Thoracic aorta (tissue), 2 donors: ENCODE measurements around the gene HIC1. TPM values are rescaled to one million over a fixed set of nuclear protein-coding genes. Genes with fewer than 3 reads are reported as not detected.

Experiments used
- ATAC-seq: fragments of 150-250 bp; one replicate; pipeline ENCODE4 v1.8.0; 2017; ENCODE audit warnings: low read depth; ENCODE audit not compliant: insufficient number of reproducible peaks, low FRiP score
- DNase-seq: peaks from one replicate; pipeline ENCODE4 v3.0.0-alpha.2; 2020; ENCODE audit warnings: low spot score
- H3K27ac ChIP-seq, 2 donors: fragments of 200-600 bp; sonication (generic); 1 replicate in 1 of 2; 2 replicates in 1 of 2; pipeline ENCODE4 v1.5.1; 2016; ENCODE audit warnings: mild to moderate bottlenecking in 2 of 2, moderate library complexity in 2 of 2
- H3K27me3 ChIP-seq: fragments of 200-600 bp; sonication (generic); replicated peaks from 2 replicates; pipeline ENCODE4 v1.6.0; 2016; ENCODE audit warnings: mild to moderate bottlenecking; ENCODE audit not compliant: insufficient read depth
- H3K36me3 ChIP-seq: fragments of 200-600 bp; sonication (generic); one replicate; pipeline ENCODE4 v1.5.1; 2016
- H3K4me1 ChIP-seq, 2 donors: fragments of 200-600 bp; sonication (generic); 1 replicate in 1 of 2; 2 replicates in 1 of 2; pipeline versions ENCODE4 v1.5.1 to v1.6.0; 2016; ENCODE audit warnings: low read depth in 2 of 2, mild to moderate bottlenecking in 1 of 2; ENCODE audit not compliant: control insufficient read depth in 1 of 2
- H3K4me3 ChIP-seq: fragments of 200-600 bp; sonication (generic); 2 replicates; pipeline ENCODE4 v1.5.1; 2016; ENCODE audit warnings: mild to moderate bottlenecking
- H3K9me3 ChIP-seq: fragments of 200-600 bp; sonication (generic); 2 replicates; pipeline ENCODE4 v1.5.1; 2016
- total RNA-seq, 2 donors: library from RNA; depleted of rRNA; stranded (reverse); fragments of >200 nt; gene quantifications; one replicate each; pipeline versions ENCODE4 v1.1.0 to v1.2.3, GENCODE V29; 2016
- TF ChIP-seq, protein P1 (sequence below): fragments of 200-600 bp; sonication (generic); IDR thresholded peaks from one replicate; pipeline ENCODE4 v1.5.1; 2019; ENCODE audit warnings: antibody characterized with exemption

The HIC1 gene
- total RNA-seq, 2 donors from 2014 or later = 38.3 to 53.9 TPM

DNA sequence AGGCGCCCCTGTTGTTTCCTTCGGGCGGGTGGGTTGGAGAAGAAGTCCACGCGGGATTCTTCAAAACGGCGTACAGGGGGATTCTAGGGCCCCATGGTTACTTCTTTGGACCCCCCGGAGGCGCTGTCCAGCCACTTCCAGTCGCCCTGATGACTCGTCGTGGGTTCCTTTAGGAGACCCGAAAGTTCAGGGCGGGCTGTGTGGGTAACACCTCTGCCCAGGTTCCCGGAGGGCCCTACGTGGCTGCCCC, 716 bp upstream of the HIC1 start:
- no peak for ATAC-seq
- Histone ChIP-seq H3K27me3 (no peaks in the 10 kb centered on the region), H3K36me3 (no peaks in the 10 kb centered on the region), H3K9me3 (no peaks in the 10 kb centered on the region), H3K4me1 (peaks cover 24 to 41% of the 10 kb centered on the region in 2 donors), H3K4me3 (peak overlapping the region; percentile 82), H3K27ac (no peak overlapping the region)
- TF ChIP-seq, protein P1, sequence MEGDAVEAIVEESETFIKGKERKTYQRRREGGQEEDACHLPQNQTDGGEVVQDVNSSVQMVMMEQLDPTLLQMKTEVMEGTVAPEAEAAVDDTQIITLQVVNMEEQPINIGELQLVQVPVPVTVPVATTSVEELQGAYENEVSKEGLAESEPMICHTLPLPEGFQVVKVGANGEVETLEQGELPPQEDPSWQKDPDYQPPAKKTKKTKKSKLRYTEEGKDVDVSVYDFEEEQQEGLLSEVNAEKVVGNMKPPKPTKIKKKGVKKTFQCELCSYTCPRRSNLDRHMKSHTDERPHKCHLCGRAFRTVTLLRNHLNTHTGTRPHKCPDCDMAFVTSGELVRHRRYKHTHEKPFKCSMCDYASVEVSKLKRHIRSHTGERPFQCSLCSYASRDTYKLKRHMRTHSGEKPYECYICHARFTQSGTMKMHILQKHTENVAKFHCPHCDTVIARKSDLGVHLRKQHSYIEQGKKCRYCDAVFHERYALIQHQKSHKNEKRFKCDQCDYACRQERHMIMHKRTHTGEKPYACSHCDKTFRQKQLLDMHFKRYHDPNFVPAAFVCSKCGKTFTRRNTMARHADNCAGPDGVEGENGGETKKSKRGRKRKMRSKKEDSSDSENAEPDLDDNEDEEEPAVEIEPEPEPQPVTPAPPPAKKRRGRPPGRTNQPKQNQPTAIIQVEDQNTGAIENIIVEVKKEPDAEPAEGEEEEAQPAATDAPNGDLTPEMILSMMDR = no peak
- no peak for DNase-seq

DNA sequence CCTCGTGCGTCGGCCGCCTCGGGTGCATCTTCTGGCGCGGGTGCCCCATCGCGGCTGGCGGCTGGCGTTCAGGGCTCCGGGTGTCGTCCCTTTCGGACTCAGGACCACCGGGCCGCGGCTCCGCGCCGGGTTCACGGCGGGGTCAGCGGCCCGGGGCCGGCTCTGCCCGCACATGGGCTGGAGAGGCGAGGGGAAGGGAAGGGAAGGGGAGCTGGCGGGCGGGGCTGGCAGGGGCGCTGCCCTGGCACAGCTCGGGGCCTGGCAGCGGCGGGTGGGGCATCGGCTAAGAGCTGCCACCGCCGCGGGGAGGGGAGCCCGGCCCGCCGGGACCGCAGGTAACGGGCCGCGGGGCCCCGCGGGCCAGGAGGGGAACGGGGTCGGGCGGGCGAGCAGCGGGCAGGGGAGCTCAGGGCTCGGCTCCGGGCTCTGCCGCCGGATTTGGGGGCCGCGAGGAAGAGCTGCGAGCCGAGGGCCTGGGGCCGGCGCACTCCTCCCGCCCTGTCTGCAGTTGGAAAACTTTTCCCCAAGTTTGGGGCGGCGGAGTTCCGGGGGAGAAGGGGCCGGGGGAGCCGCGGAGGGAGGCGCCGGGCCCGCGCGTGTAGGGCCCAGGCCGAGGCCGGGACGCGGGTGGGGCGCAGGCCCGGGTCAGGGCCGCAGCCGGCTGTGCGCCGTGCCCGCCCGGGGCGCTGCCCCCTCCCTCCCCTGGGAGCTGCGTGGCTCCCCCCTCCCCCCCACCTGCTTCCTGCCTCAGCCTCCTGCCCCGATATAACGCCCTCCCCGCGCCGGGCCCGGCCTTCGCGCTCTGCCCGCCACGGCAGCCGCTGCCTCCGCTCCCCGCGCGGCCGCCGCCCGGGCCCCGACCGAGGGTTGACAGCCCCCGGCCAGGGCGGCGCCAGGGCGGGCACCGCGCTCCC, 646 bp downstream of the HIC1 start:
- H3K36me3 ChIP-seq = no peaks in the 10 kb centered on the region
- TF ChIP-seq, protein P1 = no peak
- ATAC-seq (no peak), DNase-seq (no peak)
- peak overlapping the region; percentile 82 for H3K4me3 ChIP-seq
- H3K27me3 ChIP-seq = no peaks in the 10 kb centered on the region
- peaks cover 21 to 32% of the 10 kb centered on the region in 2 donors for H3K4me1 ChIP-seq
- no peaks in the 10 kb centered on the region for H3K9me3 ChIP-seq
- H3K27ac ChIP-seq = peak overlapping the region; percentile 50 to 61

DNA sequence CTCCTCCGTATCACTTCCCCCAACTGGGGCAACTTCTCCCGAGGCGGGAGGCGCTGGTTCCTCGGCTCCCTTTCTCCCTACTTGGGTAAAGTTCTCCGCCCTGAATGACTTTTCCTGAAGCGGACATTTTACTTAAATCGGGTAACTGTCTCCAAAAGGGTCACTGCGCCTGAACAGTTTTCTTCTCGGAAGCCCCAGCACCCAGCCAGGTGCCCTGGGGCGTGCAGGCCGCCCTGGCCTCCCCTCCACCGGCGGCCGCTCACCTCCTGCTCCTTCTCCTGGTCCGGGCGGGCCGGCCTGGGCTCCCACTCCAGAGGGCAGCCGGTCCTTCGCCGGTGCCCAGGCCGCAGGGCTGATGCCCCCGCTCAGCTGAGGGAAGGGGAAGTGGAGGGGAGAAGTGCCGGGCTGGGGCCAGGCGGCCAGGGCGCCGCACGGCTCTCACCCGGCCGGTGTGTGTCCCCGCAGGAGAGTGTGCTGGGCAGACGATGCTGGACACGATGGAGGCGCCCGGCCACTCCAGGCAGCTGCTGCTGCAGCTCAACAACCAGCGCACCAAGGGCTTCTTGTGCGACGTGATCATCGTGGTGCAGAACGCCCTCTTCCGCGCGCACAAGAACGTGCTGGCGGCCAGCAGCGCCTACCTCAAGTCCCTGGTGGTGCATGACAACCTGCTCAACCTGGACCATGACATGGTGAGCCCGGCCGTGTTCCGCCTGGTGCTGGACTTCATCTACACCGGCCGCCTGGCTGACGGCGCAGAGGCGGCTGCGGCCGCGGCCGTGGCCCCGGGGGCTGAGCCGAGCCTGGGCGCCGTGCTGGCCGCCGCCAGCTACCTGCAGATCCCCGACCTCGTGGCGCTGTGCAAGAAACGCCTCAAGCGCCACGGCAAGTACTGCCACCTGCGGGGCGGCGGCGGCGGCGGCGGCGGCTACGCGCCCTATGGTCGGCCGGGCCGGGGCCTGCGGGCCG, 1.6 kb downstream of the HIC1 start:
- ATAC-seq (no peak), DNase-seq (no peak)
- no peaks in the 10 kb centered on the region for H3K9me3 ChIP-seq
- no peaks in the 10 kb centered on the region for H3K27me3 ChIP-seq
- peaks cover 12 to 23% of the 10 kb centered on the region in 2 donors for H3K4me1 ChIP-seq
- TF ChIP-seq, protein P1 = no peak
- H3K4me3 ChIP-seq = peak overlapping the region; percentile 82
- H3K36me3 ChIP-seq = peaks cover 5% of the 10 kb centered on the region
- H3K27ac ChIP-seq = peak overlapping the region in 1 of 2 donors; percentile 20

DNA sequence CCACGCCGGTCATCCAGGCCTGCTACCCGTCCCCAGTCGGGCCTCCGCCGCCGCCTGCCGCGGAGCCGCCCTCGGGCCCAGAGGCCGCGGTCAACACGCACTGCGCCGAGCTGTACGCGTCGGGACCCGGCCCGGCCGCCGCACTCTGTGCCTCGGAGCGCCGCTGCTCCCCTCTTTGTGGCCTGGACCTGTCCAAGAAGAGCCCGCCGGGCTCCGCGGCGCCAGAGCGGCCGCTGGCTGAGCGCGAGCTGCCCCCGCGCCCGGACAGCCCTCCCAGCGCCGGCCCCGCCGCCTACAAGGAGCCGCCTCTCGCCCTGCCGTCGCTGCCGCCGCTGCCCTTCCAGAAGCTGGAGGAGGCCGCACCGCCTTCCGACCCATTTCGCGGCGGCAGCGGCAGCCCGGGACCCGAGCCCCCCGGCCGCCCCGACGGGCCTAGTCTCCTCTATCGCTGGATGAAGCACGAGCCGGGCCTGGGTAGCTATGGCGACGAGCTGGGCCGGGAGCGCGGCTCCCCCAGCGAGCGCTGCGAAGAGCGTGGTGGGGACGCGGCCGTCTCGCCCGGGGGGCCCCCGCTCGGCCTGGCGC, 2.4 kb downstream of the HIC1 start:
- DNase-seq (no peak), ATAC-seq (no peak)
- no peak overlapping the region for H3K27ac ChIP-seq
- no peak overlapping the region for H3K4me3 ChIP-seq
- no peaks in the 10 kb centered on the region for H3K9me3 ChIP-seq
- H3K27me3 ChIP-seq = no peaks in the 10 kb centered on the region
- peaks cover 12 to 28% of the 10 kb centered on the region in 2 donors for H3K4me1 ChIP-seq
- TF ChIP-seq, protein P1 = no peak
- peaks cover 5% of the 10 kb centered on the region for H3K36me3 ChIP-seq
